Measurements from ENCODE around the gene PNCK.

- TF ChIP-seq POLR2A (IDR thresholded peaks at IDR 0.05) (no peak), CTCF (IDR thresholded peaks at IDR 0.05) (no peak), EP300 (IDR thresholded peaks at IDR 0.05) (no peak)
Observed at GRCh38 chrX:153625271-153626024, 48.2 kb downstream of the PNCK start.
